IMR-90 (cell line): ENCODE measurements around the gene ZNF485. TPM values are rescaled to one million over a fixed set of nuclear protein-coding genes. Genes with fewer than 3 reads are reported as not detected.
"Not testable (repeated sequence)": the region's sequence is repeated elsewhere in the genome, so short reads cannot be mapped to it uniquely, and the experiment has no call there.

Source experiments
- ATAC-seq: fragments of 200-7000 bp; cut with Tn5 transposase; 2 replicates; pipeline ENCODE4 v1.9.1; 2020; ENCODE audit warnings: low read depth, mild to moderate bottlenecking, moderate library complexity
- BruUV-seq: library from RNA; stranded (reverse); fragments of 400-500 nt; replicated peaks from 2 replicates; lab custom pipeline; 2021; lab: Mats Ljungman, UMichigan
- CTCF ChIA-PET: fragments of 300-600 bp; formaldehyde crosslinking; extraction: SDS; loops from one replicate; lab custom pipeline; 2021; ENCODE audit warnings: antibody characterized with exemption; lab: Yijun Ruan, JAX
- POLR2A ChIA-PET: fragments of 300-600 bp; sonication (Branson Sonifier 250); formaldehyde crosslinking; loops from one replicate; lab custom pipeline; 2022; ENCODE audit warnings: antibody characterized with exemption; ENCODE audit not compliant: unreplicated experiment; lab: Charles Lee
- DNase-seq: peaks from one replicate; pipeline ENCODE4 v3.0.0; 2013
- H2AFZ ChIP-seq: replicated peaks from 2 replicates; pipeline ENCODE3; 2013; ENCODE audit warnings: low read length, mild to moderate bottlenecking; ENCODE audit not compliant: poor library complexity
- H2AK5ac ChIP-seq: 2 replicates; pipeline ENCODE4 v1.6.1; 2013; ENCODE audit warnings: low read depth, low read length, inconsistent platforms
- H2AK9ac ChIP-seq: replicated peaks from 2 replicates; pipeline ENCODE3; 2013; ENCODE audit warnings: mild to moderate bottlenecking, low read depth, low read length, moderate library complexity; ENCODE audit not compliant: poor library complexity
- H2BK120ac ChIP-seq: 2 replicates; pipeline ENCODE4 v1.6.1; 2013; ENCODE audit warnings: low read depth, low read length, inconsistent platforms
- H2BK15ac ChIP-seq: 3 replicates; pipeline ENCODE4 v1.6.1; 2013; ENCODE audit warnings: low read depth, low read length, inconsistent platforms
- H2BK20ac ChIP-seq: 2 replicates; pipeline ENCODE4 v1.6.1; 2013; ENCODE audit warnings: low read depth, mild to moderate bottlenecking, inconsistent platforms, low read length, moderate library complexity
- H2BK5ac ChIP-seq: 2 replicates; pipeline ENCODE4 v1.6.1; 2013; ENCODE audit warnings: mild to moderate bottlenecking, low read depth, low read length, inconsistent platforms; ENCODE audit not compliant: poor library complexity, severe bottlenecking
- H3K14ac ChIP-seq: replicated peaks from 2 replicates; pipeline ENCODE4 v1.6.1; 2013; ENCODE audit warnings: low read depth, low read length, inconsistent platforms
- H3K18ac ChIP-seq: 2 replicates; pipeline ENCODE4 v1.6.1; 2013; ENCODE audit warnings: low read depth, low read length, control low read depth
- H3K23ac ChIP-seq: 2 replicates; pipeline ENCODE4 v1.6.1; 2013; ENCODE audit warnings: low read depth, low read length, inconsistent platforms
- H3K27ac ChIP-seq: 2 replicates; pipeline ENCODE4 v1.5.1; 2013; ENCODE audit warnings: mild to moderate bottlenecking, control low read depth, low read length; ENCODE audit not compliant: insufficient read depth
- H3K27me3 ChIP-seq: 2 replicates; pipeline ENCODE4 v1.6.1; 2013; ENCODE audit warnings: low read length; ENCODE audit not compliant: control insufficient read depth, insufficient read depth
- H3K36me3 ChIP-seq: 2 replicates; pipeline ENCODE4 v1.6.1; 2013; ENCODE audit warnings: low read length, mixed read lengths; ENCODE audit not compliant: control insufficient read depth, insufficient read depth
- H3K4ac ChIP-seq: 2 replicates; pipeline ENCODE4 v1.6.1; 2013; ENCODE audit warnings: low read depth, low read length, inconsistent platforms
- H3K4me1 ChIP-seq: 2 replicates; pipeline ENCODE4 v1.6.1; 2013; ENCODE audit warnings: low read length, mixed read lengths; ENCODE audit not compliant: control insufficient read depth, insufficient read depth
- H3K4me2 ChIP-seq: 2 replicates; pipeline ENCODE4 v1.6.1; 2013; ENCODE audit warnings: low read depth, mild to moderate bottlenecking, control low read depth, low read length, moderate library complexity
- H3K4me3 ChIP-seq: 2 replicates; pipeline ENCODE4 v1.5.1; 2013; ENCODE audit warnings: low read depth, mild to moderate bottlenecking, control low read depth, low read length, moderate library complexity; ENCODE audit not compliant: insufficient read depth
- H3K56ac ChIP-seq: 2 replicates; pipeline ENCODE4 v1.6.1; 2013; ENCODE audit warnings: low read length, inconsistent platforms; ENCODE audit not compliant: insufficient read depth; ENCODE audit errors: extremely low read depth
- H3K79me1 ChIP-seq, 2 experiments: 2 replicates each; pipeline ENCODE4 v1.6.1; 2013; ENCODE audit warnings: low read length in 2 of 2, inconsistent platforms in 1 of 2, low read depth in 1 of 2
- H3K9ac ChIP-seq: 2 replicates; pipeline ENCODE4 v1.6.1; 2013; ENCODE audit warnings: low read depth, low read length, control low read depth
- H3K9me1 ChIP-seq: 2 replicates; pipeline ENCODE4 v1.6.1; 2013; ENCODE audit warnings: low read length, inconsistent platforms; ENCODE audit not compliant: insufficient read depth
- H3K9me3 ChIP-seq: 2 replicates; pipeline ENCODE4 v1.6.1; 2013; ENCODE audit warnings: low read length; ENCODE audit not compliant: control insufficient read depth, insufficient read depth
- H4K20me1 ChIP-seq: 2 replicates; pipeline ENCODE4 v1.6.1; 2013; ENCODE audit warnings: low read length, inconsistent platforms; ENCODE audit not compliant: insufficient read depth
- H4K5ac ChIP-seq: 2 replicates; pipeline ENCODE4 v1.6.1; 2013; ENCODE audit warnings: mild to moderate bottlenecking, low read depth, low read length, control low read depth
- H4K8ac ChIP-seq, 2 experiments: 2 replicates each; pipeline ENCODE4 v1.6.1; 2013; ENCODE audit warnings: low read depth in 2 of 2, low read length in 2 of 2, control low read depth in 1 of 2, inconsistent platforms in 1 of 2
- H4K91ac ChIP-seq: 2 replicates; pipeline ENCODE4 v1.6.1; 2013; ENCODE audit warnings: low read depth, low read length, inconsistent platforms; ENCODE audit not compliant: insufficient read depth
- CEBPB ChIP-seq: IDR thresholded peaks from 2 replicates; pipeline ENCODE4 v1.6.1; 2012; ENCODE audit warnings: low read depth, low read length, improper control_type of control experiment
- CTCF ChIP-seq: conservative IDR thresholded peaks from 2 replicates; pipeline ENCODE4 v1.5.1; 2012; ENCODE audit warnings: mild to moderate bottlenecking, low read depth, low read length, improper control_type of control experiment
- MXI1 ChIP-seq: IDR thresholded peaks from 2 replicates; pipeline ENCODE4 v1.6.1; 2012; ENCODE audit warnings: low read depth, mild to moderate bottlenecking, low read length, moderate library complexity, borderline replicate concordance
- WGBS, 2 experiments: methylation state at CpG; one replicate each; pipeline versions ENCODE4 v1.1.5 to v1.1.7; 2013; ENCODE audit warnings: missing lambda C conversion rate in 2 of 2; ENCODE audit not compliant: insufficient read length in 1 of 2; ENCODE audit errors: extremely low coverage in 2 of 2; 5-methylcytosine and 5-hydroxymethylcytosine counted together
- dilution Hi-C: fragments of 300-500 bp; cut with HindIII; formaldehyde crosslinking; loops from one replicate; pipeline ENCODE4 v1.14.3; 2018; ENCODE audit warnings: low sequenced_read_pairs; ENCODE audit not compliant: unreplicated experiment
- in situ Hi-C: fragments of 300-500 bp; cut with MboI; formaldehyde crosslinking; loops from 3 replicates; pipeline ENCODE4 v1.14.3; 2019; ENCODE audit warnings: low sequenced_read_pairs, inconsistent platforms, mixed read lengths
- intact Hi-C: fragments of 100-400 bp; cut with micrococcal nuclease; formaldehyde crosslinking; loops from 2 replicates; pipeline ENCODE4 v1.10.0; 2022
- polyA plus RNA-seq, 3 experiments: library from polyadenylated mRNA; depleted of rRNA; stranded (reverse); fragments of >200 nt; gene quantifications; 2 replicates each; pipeline ENCODE4 v1.2.3, GENCODE V29; 2012; ENCODE audit warnings: low replicate concordance in 1 of 3
- total RNA-seq: library from RNA; depleted of rRNA; stranded (reverse); fragments of >200 nt; gene quantifications from 2 replicates; pipeline ENCODE4 v1.2.3, GENCODE V29; 2012

Gene ZNF485
- total and polyA plus RNA-seq, 2 of the 4 experiments (the other 2 are of a cell fraction), result 1.0 to 2.2 TPM

GRCh38 chr10:43628956-43629355, 22.7 kb downstream of the ZNF485 start:
- Histone ChIP-seq H3K18ac (no peak overlapping the region), H2AFZ (no peak overlapping the region), H4K8ac (no peak overlapping the region), H2BK5ac (no peak overlapping the region), H3K36me3 (no peaks in the 10 kb centered on the region), H2BK20ac (no peak overlapping the region), H3K14ac (no peak overlapping the region), H4K5ac (no peak overlapping the region), H3K27me3 (no peaks in the 10 kb centered on the region), H3K4ac (no peak overlapping the region), H3K4me3 (no peak overlapping the region), H4K91ac (no peak overlapping the region), H4K20me1 (no peaks in the 10 kb centered on the region), H3K9ac (no peak overlapping the region), H3K79me1 (no peaks in the 10 kb centered on the region), H2AK5ac (no peak overlapping the region), H3K4me1 (no peaks in the 10 kb centered on the region), H3K9me1 (no peaks in the 10 kb centered on the region), H3K4me2 (no peak overlapping the region), H3K27ac (no peak overlapping the region), H3K56ac (no peak overlapping the region), H3K23ac (no peak overlapping the region), H2BK15ac (no peak overlapping the region), H2BK120ac (no peak overlapping the region), H2AK9ac (no peak overlapping the region), H3K9me3 (no peaks in the 10 kb centered on the region)
- no peak for DNase-seq
- ChIA-PET CTCF (no interaction called here), POLR2A (no interaction called here)
- WGBS, 2 experiments, result no CpG with 5 or more reads among the region's 4 CpGs
- intact Hi-C loops (no loop called here), dilution Hi-C loops (no loop called here), in situ Hi-C loops (no loop called here)
- TF ChIP-seq CTCF (no peak), MXI1 (no peak), CEBPB (no peak)
- BruUV-seq, result no TSS peak
- no peak for ATAC-seq

GRCh38 chr10:43635816-43636215, 29.6 kb downstream of the ZNF485 start:
- ATAC-seq, H3K4ac ChIP-seq, H3K27ac ChIP-seq, H3K18ac ChIP-seq, H4K8ac ChIP-seq, H2AFZ ChIP-seq, H3K4me3 ChIP-seq, dilution Hi-C loops, H2BK15ac ChIP-seq, H2BK20ac ChIP-seq, H4K5ac ChIP-seq, H2BK120ac ChIP-seq, H4K91ac ChIP-seq, H2AK9ac ChIP-seq, H3K23ac ChIP-seq, CTCF ChIA-PET, POLR2A ChIA-PET, in situ Hi-C loops, H4K20me1 ChIP-seq, H3K4me1 ChIP-seq, H2AK5ac ChIP-seq, H3K4me2 ChIP-seq, H3K27me3 ChIP-seq, H3K14ac ChIP-seq, H3K36me3 ChIP-seq, BruUV-seq, H3K79me1 ChIP-seq, H3K9ac ChIP-seq, intact Hi-C loops, H3K9me3 ChIP-seq, H3K56ac ChIP-seq, DNase-seq, H3K9me1 ChIP-seq, H2BK5ac ChIP-seq: not testable (repeated sequence)
- no CpG with 5 or more reads among the region's 1 CpG for WGBS, 2 experiments
